Measurements from ENCODE around the gene RIN3.

The RIN3 gene

GRCh38 chr14:92556863-92557543, 43.4 kb downstream of the RIN3 start:
- no peak for DNase-seq

GRCh38 chr14:92557544-92557912, 43.9 kb downstream of the RIN3 start:
- no peak for DNase-seq

- DNase-seq, result no peak
These were observed 44.7 kb downstream of the RIN3 start for GRCh38 chr14:92558319-92558718.

- no peak for DNase-seq
These were observed 45.9 kb downstream of the RIN3 start for GRCh38 chr14:92559486-92559885.

GRCh38 chr14:92560106-92560865, 46.7 kb downstream of the RIN3 start:
- no peak for DNase-seq

- DNase-seq, result no peak
These were observed 48.4 kb downstream of the RIN3 start for GRCh38 chr14:92561906-92562479.

- DNase-seq, result peak; percentile 44
These were observed 49.8 kb downstream of the RIN3 start for GRCh38 chr14:92563359-92563758.

GRCh38 chr14:92563765-92564285, 50.2 kb downstream of the RIN3 start:
- no peak for DNase-seq

- DNase-seq, result no peak
These were observed 50.9 kb downstream of the RIN3 start for GRCh38 chr14:92564344-92565039.

- no peak for DNase-seq
These were observed 51.6 kb downstream of the RIN3 start for GRCh38 chr14:92565040-92565717.

- no peak for DNase-seq
These were observed 52.1 kb downstream of the RIN3 start for GRCh38 chr14:92565718-92566115.

- no peak for DNase-seq
These were observed 53.7 kb downstream of the RIN3 start for GRCh38 chr14:92567173-92567725.

- DNase-seq, result no peak
These were observed 55.3 kb downstream of the RIN3 start for GRCh38 chr14:92568621-92569479.

- no peak for DNase-seq
These were observed 57.2 kb downstream of the RIN3 start for GRCh38 chr14:92570674-92571262.

- no peak for DNase-seq
These were observed 58.5 kb downstream of the RIN3 start for GRCh38 chr14:92572050-92572449.

- DNase-seq, result no peak
These were observed 60.3 kb downstream of the RIN3 start for GRCh38 chr14:92573761-92574498.

GRCh38 chr14:92575061-92575747, 61.6 kb downstream of the RIN3 start:
- no peak for DNase-seq

- DNase-seq, result no peak
These were observed 62.2 kb downstream of the RIN3 start for GRCh38 chr14:92575748-92576303.

GRCh38 chr14:92577321-92577742, 63.8 kb downstream of the RIN3 start:
- no peak for DNase-seq

Measured in fibroblast of skin of scalp (primary cell).